COLO668 (cell line): ENCODE measurements around the gene APOL3.
"Not testable (repeated sequence)": the region's sequence is repeated elsewhere in the genome, so short reads cannot be mapped to it uniquely, and the experiment has no call there.

Experiments
- DNase-seq: peaks from one replicate; lab custom pipeline; 2025; ENCODE audit not compliant: unreplicated experiment; lab: John Stamatoyannopoulos, UW

APOL3 gene

DNA sequence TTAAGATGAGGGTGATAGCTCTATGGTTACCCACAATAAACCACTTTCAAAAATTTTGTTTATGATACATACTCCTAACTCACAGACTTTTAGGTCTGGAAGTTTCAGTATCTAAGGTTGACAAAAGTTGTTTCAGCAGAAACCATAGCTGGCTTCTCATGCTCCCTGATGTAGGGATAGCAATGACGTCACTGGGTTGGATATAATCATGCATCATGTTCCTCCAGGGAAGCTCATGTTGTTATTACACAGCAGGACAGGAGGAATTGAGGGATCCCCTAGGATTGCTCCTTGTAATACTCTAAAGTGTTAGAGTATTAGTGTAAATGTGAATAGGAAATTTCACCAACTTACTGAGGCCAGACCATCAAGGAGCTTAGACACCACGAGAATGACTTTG lies 23.6 kb downstream of the APOL3 start:
- no peak for DNase-seq

DNA sequence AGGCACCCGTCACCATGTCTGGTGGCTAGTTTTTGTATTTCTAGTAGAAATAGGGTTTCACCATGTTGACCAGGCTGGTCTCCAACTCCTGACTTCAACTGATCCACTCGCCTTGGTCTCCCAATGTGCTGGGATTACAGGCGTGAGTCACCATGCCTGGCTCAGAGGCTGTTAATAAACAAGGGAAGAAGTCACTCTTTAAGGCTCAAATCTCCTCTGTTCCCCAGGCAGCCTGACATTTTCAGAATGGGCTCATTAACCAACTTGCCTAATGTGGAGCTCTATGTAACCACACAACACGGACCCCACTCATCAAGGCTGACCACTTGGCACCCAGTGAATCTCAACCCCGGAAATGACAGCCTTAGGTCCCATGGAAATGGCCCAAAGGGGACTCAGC lies 24.1 kb downstream of the APOL3 start:
- DNase-seq = no peak

DNA sequence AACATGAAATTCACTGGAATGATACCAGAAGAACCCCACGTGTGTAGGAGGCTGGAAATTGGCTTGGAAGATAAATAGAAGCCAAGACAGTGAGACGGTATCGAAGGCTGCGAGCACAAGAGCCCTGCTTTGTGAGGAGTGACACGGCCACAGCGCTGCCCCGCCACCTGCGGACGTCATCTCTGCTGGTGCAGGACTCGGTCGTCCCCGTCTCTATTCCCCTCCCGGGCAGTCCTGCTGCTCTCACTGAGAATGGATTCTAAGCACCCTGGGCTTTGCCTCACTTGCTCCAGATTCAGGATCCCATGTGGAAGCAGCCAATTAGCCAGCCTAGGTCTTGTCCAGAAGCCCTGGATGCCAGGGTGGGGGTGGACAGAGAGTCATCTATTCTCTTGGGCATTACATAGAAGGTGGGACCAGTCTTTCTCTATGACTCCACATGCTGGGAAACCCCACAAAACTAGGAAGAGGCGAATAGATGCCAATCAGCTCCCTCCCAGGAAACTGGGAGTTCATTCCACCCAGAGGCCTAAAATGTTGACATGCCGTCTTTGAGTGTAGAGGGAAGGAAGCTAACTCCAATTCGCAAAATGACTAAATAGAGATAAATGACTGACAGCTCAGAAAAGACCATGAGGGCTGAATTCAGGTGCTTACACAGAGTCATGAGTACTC lies 25.1 kb downstream of the APOL3 start:
- no peak for DNase-seq

DNA sequence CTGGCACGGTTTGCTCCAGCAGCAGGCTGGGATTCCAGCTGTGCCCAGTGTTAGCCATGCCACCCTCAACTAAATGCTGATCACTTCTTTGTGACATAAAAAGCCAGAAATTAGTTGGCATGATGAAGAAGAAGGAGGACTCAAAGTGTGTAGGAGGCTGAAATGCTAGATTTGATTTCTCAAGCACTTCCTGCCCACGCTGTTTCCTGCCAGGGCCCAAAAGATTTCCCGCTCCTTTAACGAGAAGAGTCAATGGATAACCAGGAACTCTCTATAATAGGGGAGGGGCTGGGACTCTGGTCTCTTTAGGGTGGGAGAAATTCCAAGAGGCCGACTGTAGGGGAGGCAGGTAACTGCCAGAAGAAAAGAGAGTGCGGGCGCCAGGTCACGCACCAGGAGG lies 26.4 kb downstream of the APOL3 start:
- no peak for DNase-seq

DNA sequence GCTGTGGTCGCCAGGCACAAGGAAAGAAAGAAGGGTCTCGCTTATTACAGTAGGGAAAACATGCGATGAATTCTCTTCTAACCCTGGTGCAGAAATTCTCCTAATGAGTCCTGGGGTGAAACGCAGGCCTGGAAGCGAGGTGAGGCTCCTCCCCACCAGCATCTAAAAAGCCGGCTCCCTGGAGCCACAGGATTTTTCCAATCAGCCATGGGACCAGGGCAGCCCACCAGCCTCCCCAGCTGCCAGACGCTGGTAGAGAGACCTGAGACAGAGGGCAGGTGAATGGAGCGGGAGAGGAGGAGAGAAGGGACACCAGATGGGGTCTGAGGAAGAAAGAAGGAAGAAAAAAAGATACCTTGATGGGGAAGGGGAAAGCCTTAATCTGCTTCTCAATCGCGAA lies 28.6 kb downstream of the APOL3 start:
- no peak for DNase-seq

DNA sequence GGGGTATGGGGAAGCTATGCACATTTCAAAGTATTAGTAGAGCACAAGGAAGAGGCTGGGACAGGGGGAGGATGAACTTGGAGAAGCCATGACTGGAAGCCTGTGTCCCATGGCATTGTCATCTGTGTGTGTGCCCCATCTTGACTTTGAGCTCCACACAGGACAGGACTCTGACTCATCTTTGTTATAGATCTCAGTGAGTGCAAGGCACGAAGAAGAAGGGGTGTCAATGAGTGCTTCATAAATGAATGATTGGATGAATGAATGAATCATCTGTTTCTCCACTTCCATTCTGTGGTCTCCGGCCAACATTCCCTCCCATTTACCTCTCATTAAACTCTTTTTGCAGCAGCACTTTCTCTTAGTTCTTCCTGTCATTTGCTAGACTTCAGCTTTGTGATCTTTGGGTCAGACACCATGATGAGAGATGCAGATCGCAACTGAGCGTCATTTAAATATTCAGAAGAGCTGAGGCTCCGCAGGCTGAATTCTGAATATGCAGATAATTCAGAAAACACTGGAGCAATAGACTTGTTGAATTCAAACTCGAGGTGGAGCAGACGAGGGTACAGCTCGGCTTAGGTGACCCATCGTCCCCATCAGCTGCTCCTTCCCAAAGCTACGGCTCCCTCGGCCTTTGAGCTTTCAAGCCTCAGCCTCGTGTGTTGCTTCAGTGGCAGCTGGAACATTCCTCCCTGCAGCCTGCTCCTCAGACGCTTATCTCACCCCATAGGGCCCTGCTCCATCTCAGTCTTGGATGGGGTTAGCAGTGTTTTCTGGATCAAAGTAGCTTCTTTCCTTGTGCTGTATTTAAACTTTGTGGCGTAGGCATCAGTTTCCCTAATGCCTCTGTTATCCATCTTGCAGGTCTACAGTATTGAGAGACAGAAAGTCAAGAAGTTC lies 30.8 kb downstream of the APOL3 start:
- DNase-seq = no peak

DNA sequence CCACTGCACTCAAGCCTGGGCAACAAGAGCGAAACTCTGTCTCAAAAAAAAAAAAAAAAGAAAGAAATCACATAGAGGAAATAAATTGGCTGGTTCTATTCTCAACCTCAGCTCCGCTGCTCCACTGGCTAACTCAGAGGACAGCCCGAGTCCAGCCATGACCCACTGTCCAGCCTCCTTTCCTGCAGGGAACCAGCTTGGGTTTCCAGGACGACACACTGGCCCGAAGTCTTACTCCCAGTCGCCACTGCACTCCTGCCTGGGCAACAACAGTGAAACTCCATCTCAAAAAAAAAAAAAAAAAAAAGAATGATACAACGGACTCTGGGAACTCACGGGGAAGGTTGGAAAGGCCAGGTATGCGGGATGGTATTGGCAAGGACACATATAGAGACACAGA lies 31.5 kb downstream of the APOL3 start:
- DNase-seq = no peak

DNA sequence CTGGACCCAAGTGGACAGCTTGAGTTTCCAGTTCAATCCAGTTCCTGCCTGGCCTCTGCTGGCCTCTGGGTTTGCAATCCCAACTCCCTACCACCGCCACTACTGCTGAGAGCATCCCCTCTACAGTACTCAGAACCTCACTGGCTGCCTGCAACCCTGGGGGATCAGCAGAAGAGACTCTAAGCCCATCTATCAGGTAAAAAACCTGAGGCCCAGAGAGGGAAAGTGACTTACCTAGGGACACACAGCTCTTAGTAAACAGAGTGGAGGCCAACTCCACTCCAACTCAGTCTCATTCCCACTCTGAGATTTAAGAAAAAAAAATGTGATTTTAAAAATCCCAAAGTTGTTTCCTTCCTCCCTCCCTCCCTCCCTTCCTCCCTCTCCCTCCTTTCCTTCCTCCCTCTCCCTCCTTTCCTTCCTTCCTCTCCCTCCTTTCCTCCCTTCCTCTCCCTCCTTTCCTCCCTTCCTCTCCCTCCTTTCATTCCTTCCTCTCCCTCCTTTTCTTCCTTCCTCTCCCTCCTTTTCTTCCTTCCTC lies 34.5 kb downstream of the APOL3 start:
- DNase-seq = no peak

DNA sequence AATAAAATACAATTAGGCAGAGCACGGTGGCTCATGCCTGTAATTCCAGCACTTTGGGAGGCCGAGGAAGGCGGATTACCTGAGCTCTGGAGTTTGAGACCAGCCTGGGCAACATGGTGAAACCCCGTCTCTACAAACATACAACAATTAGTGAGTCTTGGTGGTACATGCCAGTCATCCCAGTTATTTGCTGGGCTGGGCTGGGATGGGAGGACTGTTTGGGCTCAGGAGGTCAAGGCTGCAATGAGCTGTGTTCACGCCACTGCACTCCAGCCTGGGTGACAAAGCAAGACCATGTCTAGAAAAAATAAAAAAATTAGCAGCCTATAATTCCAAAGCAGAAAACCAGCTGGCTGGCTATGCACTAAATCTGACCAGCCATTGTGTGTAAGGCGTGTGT lies 35.1 kb downstream of the APOL3 start:
- no peak for DNase-seq

DNA sequence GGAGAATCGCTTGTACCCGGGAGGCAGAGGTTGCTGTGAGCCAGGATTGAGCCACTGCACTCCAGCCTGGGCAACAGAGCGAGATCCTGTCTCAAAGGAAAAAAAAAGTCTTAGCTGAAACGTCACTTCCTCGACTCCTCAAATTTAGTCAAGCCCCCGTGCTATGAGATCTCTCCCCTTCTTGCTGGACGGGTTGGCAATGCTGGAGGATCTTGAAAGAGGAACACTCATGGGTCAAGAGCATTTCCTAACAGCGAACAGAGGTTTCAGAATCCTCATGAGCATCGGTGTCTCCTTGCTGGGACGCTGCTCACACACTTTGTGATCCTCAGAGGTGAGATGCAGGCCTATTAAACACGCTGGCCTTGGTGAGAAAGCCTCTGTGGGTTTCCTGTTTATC lies 35.9 kb downstream of the APOL3 start:
- no peak for DNase-seq

DNA sequence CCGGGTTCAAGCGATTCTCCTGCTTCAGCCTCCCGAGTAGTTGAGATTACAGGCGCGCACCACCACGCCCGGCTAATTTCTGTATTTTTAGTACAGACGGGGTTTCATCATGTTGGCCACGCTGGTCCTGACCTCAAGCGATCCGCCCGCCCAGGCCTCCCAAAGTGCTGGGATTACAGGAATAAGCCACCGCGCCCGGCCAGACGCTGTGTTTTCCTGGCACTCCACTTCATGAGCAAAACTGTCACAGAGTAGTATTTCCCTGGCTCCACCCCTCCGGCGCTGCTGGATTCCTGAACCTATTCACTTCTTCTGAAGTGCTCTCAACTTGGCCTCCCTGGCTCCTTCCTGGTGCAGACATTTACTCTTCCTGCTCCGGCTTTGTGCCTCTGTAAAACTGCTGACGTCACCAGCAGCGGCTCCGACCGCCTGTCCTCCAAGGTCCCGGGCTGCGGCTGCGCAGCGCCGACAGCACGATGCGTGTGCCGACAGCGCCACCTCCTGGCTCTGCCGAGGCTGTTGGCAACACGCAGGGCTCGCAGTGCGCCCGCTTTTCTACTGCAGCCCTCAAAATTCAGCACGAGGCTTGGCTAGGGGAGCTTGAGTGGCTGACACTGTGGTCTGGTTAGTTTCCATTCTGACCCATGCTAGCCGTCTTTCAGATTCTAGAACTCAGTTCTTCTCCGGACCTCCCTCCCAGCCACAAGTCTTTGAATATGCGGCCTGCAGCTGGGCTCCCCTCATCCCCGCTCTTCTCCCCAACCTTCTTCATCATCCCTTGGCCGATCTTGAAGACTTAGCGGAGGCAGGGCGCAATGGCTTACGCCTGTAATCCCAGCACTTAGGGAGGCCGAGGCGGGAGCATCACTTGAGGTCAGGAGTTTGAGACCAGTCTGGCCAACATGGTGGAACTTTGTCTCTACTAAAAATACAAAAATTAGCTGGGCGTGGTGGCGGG lies 36.6 kb downstream of the APOL3 start:
- peak; percentile 96 for DNase-seq

DNA sequence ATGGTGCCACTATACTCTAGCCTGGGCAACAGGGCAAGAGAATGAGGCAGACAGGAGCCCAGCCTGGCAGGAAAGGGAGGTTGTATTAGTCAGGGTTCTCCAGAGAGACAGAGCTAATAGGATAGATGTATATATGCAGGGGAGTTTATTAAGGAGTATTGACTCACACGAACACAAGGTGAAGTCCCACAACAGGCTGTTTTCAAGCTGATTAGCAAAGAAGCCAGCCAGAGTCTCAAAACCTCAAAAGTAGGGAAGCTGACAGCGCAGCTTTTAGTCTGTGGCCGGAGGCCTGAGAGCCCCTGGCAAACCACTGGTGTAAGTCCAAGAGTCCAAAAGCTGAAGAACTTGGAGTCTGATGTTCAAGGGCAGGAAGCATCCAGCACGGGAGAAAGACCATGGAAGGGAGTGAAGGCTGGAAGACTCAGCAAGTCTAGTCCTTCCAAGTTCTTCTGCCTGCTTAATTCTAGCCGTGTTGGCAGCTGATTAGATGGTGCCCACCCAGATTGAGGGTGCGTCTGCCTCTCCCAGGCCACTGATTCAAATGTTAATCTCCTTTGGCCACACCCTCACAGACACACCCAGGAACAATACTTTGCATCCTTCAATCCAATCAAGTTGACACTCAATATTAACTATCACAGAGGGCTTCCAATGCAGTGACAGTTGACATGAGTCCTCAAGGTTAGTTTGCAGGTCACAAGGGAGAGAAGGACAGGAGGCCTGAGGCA lies 39.8 kb downstream of the APOL3 start:
- DNase-seq = not testable (repeated sequence)

DNA sequence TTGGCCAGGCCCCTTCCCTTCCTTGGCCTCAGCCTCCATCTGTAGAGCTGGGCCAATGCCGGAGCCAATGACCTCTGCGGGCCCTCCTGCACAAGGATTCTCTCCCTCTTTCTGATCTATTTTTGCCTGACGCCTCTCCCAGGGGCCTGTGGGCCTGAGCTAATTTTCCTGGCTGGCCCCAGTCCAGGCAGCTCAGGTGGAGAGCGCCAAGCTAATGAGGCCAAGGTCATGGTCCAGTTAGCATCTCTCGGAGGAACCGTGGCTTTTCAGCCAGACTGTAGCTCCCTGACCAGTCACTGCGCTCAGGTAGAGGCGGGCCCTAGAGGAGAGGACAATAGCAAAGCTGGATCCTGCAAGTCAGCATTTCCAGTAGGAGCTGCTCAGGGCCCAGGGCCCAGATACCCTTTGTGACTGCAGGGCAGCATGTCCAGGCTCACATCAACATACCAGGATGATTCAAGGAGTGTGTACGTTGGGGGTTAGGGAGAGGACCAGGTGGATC lies 43.5 kb downstream of the APOL3 start:
- no peak for DNase-seq

DNA sequence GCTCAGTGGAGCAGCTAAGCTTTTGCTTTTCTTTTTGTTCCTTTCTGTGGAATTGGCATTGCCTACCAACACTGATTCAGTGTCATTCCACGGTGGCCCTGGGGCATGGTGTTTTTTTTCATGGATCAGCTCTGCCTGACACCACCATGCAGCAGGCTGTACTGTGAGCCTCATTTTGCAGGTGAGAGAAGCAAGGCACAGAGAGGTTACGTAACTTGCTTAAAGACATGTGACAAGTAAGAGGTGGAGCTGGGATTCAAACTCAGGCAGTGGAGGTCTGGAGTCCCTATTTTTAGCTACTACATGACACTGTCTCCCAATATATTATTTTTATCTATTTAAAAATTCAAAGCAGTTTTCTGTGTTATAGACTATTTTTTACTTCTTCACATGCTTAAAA lies 44.4 kb downstream of the APOL3 start:
- no peak for DNase-seq

DNA sequence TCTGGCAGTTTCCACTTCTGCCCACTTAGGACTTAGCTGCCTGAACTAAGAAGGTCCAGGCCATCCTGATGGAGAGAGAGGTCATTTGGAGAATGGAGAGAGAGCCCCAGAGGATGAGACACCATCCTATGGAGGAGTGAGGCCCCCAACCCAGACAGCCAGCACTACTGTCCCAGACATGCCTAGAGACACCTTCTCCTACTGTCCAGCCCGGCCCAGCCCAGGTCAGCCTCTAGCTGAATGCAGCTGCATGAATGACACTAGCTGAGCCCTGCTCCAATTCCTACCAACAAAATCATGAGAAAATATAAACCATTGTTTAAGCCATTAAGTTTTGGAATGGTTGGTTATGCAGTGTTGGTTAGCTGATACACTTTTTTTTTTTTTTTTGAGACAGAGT lies 47.4 kb downstream of the APOL3 start:
- no peak for DNase-seq

DNA sequence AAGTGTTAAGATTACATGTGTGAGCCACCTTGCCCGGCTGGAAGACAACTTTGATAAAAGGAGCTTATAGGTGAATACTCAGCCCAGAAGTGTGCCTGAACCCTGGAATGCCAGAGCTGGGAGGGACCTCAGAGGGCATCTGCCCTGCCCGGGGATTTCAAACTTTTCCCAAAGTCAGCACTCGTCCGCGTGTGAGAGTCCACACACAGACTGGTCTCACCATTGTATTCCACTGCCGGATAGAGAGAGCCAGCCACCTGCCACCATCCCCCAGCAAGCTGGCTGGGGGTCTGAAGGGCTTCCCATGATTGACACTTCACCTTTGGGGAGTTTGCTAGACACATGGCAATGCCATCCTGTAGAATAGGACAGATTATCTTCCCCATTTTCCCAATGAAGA lies 49.2 kb downstream of the APOL3 start:
- no peak for DNase-seq

DNA sequence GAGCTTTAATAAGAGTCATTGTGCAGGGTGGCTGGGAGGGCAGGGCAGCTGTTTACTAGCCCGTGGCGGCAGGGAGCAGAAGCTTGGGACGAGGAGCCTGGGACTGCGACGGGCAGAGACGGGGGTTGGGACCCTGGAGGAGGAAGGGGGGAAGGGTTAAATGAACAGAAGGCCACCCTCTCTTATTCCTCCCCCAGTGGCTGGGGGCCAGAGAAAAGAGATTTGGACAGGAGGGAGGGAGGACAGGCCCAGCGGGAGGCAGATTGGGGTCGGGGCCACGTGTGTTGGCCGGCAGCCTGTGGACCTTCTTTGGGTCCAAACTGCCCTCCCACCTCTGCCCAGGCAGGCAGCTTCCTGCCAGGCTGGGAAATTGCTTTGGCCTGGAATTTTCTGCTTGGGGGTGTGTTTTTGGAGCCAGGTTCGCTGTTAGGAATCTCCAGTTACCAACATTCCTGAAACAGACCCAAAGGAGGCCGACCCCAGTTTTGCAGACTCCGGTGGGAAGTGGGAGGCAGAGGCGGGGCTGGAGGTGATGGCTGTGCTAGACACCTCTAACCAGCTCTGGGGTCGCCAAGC lies 50.2 kb downstream of the APOL3 start:
- DNase-seq = no peak

DNA sequence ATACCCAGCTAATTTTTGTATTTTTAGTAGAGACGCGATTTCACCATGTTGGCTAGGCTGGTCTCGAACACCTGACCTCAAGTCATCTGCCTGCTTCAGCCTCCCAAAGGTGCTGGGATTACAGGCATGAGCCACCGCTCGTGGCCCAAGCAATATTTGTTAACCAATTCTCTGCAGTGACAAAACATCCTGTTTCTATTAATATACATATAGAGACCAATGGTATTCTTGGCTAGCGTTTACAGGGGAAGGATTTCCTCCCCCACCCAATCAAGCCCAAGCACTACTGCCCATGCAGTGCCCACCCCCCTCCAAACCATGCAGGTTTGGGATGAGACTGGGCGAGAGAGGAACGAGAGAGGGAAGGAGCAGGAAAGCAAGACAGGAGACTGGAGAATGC lies 53.1 kb downstream of the APOL3 start:
- no peak for DNase-seq

DNA sequence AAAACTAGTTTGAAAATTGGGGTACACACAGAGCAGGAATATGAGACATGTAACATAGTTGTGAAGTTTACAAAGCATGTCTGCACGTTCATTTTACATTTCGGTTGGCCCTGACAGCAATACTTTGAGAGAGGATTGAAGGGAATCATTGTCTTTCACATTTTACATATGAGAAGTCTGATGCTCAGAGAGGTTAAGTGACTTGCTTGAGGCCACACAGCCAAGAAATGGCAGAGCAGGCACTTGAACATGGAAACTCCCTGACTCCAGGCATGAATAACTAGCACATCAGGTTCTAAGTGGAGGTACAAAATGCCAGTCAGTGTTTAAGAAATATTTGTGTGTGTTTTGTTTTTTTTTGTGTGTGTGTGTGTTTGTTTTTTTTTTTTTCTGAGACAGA lies 53.6 kb downstream of the APOL3 start:
- DNase-seq = no peak

DNA sequence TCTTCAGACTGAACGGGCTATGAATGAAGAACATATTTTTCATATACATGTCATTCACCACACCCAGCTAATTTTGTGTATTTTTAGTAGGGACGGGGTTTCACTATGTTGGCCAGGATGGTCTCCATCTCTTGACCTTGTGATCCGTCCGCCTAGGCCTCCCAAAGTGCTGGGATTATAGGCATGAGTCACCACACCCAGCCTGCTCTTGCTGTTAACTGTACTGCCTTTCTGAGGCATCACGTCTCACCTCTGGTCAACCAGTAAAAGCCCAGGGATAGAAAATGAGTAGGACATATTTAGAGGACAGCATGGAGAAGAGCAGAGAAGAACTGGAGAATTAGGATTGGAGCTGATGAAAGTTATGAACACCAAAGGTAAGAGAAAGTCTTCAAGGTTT lies 55.6 kb downstream of the APOL3 start:
- no peak for DNase-seq
